Body of pancreas (tissue), 4 donors: Measurements from ENCODE around the gene PRAME. TPM values are rescaled to one million over a fixed set of nuclear protein-coding genes. Genes with fewer than 3 reads are reported as not detected.

ENCODE experiments used
- ATAC-seq: fragments of 150-250 bp; one replicate; pipeline ENCODE4 v1.9.1; 2016
- DNase-seq, 4 donors: peaks; one replicate each; pipeline ENCODE4 v3.0.0-alpha.2; 2019
- H3K27ac ChIP-seq, 4 donors: fragments of 200-600 bp; sonication (generic); 1 replicate in 3 of 4; 2 replicates in 1 of 4; pipeline versions ENCODE4 v1.5.1 to v1.6.1; 2016 to 2019; ENCODE audit warnings: mild to moderate bottlenecking in 1 of 4, mixed read lengths in 1 of 4, moderate library complexity in 1 of 4
- H3K27me3 ChIP-seq, 2 donors: fragments of 200-600 bp; sonication (generic); one replicate each; pipeline ENCODE4 v1.6.0; 2016; ENCODE audit warnings: mild to moderate bottlenecking in 1 of 2
- H3K36me3 ChIP-seq, 2 donors: fragments of 200-600 bp; sonication (generic); replicated peaks in 1 of 2; 2 replicates each; pipeline ENCODE4 v1.5.1; 2016; ENCODE audit warnings: low read depth in 2 of 2; ENCODE audit not compliant: insufficient read depth in 1 of 2
- H3K4me1 ChIP-seq: fragments of 200-600 bp; sonication (generic); one replicate; pipeline ENCODE4 v1.6.0; 2016
- H3K4me3 ChIP-seq, 2 donors: fragments of 200-600 bp; sonication (generic); 1 replicate in 1 of 2; 2 replicates in 1 of 2; pipeline ENCODE4 v1.5.1; 2016 to 2019
- H3K9me3 ChIP-seq, 3 donors: fragments of 200-600 bp; sonication (generic); 1 replicate in 2 of 3; 2 replicates in 1 of 3; pipeline ENCODE4 v1.5.1; 2016
- CTCF ChIP-seq, 7 experiments: fragments of 450-650 bp in 4 of 7; fragments of 200-600 bp in 3 of 7; sonication (generic) in 3 of 7; IDR thresholded peaks; one replicate each; pipeline ENCODE4 v1.5.1; 2016 to 2019; ENCODE audit warnings: antibody characterized with exemption in 7 of 7
- POLR2A ChIP-seq, 3 donors: fragments of 450-650 bp; IDR thresholded peaks; one replicate each; pipeline ENCODE4 v1.6.1; 2016; ENCODE audit warnings: antibody characterized with exemption in 3 of 3, mild to moderate bottlenecking in 2 of 3
- WGBS, 2 donors: methylation state at CpG; one replicate each; pipeline ENCODE4 v1.1.5; 2017; 5-methylcytosine and 5-hydroxymethylcytosine counted together
- intact Hi-C: fragments of 100-400 bp; cut with DNase I; formaldehyde crosslinking; loops from one replicate; pipeline ENCODE4 v1.15.1; 2023
- total RNA-seq, 2 donors: library from RNA; depleted of rRNA; stranded (reverse); fragments of >200 nt; gene quantifications; one replicate each; pipeline ENCODE4 v1.1.0, GENCODE V29; 2016

PRAME gene
- total RNA-seq, 2 donors from 2014 or later: not detected

- TF ChIP-seq CTCF (IDR thresholded peaks at IDR 0.05) (no peak), POLR2A (IDR thresholded peaks at IDR 0.05) (no peak)
- 55 to 63% methylated on average over 8 of the region's 8 CpGs for WGBS, 2 donors
- no peaks in the 10 kb centered on the region for H3K4me1 ChIP-seq
- no peak for ATAC-seq
- no peaks in the 10 kb centered on the region for H3K9me3 ChIP-seq
- intact Hi-C loops: no loop called here
- H3K27me3 ChIP-seq: no peaks in the 10 kb centered on the region
- DNase-seq: no peak
- H3K36me3 ChIP-seq: no peaks in the 10 kb centered on the region
- H3K27ac ChIP-seq: no peak overlapping the region
- H3K4me3 ChIP-seq: no peak overlapping the region
Observed at GRCh38 chr22:22573047-22573889, 14.2 kb upstream of the PRAME start.

- Histone ChIP-seq H3K27ac (no peak overlapping the region), H3K9me3 (no peaks in the 10 kb centered on the region), H3K36me3 (no peaks in the 10 kb centered on the region), H3K27me3 (no peaks in the 10 kb centered on the region), H3K4me1 (no peaks in the 10 kb centered on the region), H3K4me3 (no peak overlapping the region)
- ATAC-seq: no peak
- DNase-seq: no peak
- WGBS, 2 donors: 66 to 71% methylated on average over 2 of the region's 2 CpGs
- intact Hi-C loops: no loop called here
- TF ChIP-seq POLR2A (IDR thresholded peaks at IDR 0.05) (no peak), CTCF (IDR thresholded peaks at IDR 0.05) (no peak)
Observed at GRCh38 chr22:22571862-22572261, 12.8 kb upstream of the PRAME start.

GRCh38 chr22:22571429-22571828 lies 12.4 kb upstream of the PRAME start:
- TF ChIP-seq POLR2A (IDR thresholded peaks at IDR 0.05) (no peak), CTCF (IDR thresholded peaks at IDR 0.05) (no peak)
- 67 to 86% methylated on average over 6 of the region's 6 CpGs for WGBS, 2 donors
- Histone ChIP-seq H3K36me3 (no peaks in the 10 kb centered on the region), H3K27me3 (no peaks in the 10 kb centered on the region), H3K4me1 (no peaks in the 10 kb centered on the region), H3K9me3 (no peaks in the 10 kb centered on the region), H3K4me3 (no peak overlapping the region), H3K27ac (no peak overlapping the region)
- intact Hi-C loops: no loop called here
- no peak for ATAC-seq
- no peak for DNase-seq

- WGBS, 2 donors: 51 to 72% methylated on average over 5 of the region's 5 CpGs
- Histone ChIP-seq H3K27me3 (no peaks in the 10 kb centered on the region), H3K36me3 (no peaks in the 10 kb centered on the region), H3K27ac (no peak overlapping the region), H3K4me1 (no peaks in the 10 kb centered on the region), H3K4me3 (no peak overlapping the region), H3K9me3 (no peaks in the 10 kb centered on the region)
- DNase-seq (no peak), ATAC-seq (no peak)
- TF ChIP-seq POLR2A (IDR thresholded peaks at IDR 0.05): no peak
- TF ChIP-seq CTCF (IDR thresholded peaks at IDR 0.05): no peak
- intact Hi-C loops: no loop called here
Observed at GRCh38 chr22:22569218-22569617, 10.2 kb upstream of the PRAME start.

GRCh38 chr22:22565981-22566380 lies 6.9 kb upstream of the PRAME start:
- Histone ChIP-seq H3K27me3 (no peaks in the 10 kb centered on the region), H3K27ac (no peak overlapping the region), H3K36me3 (no peaks in the 10 kb centered on the region), H3K4me3 (no peak overlapping the region), H3K4me1 (no peaks in the 10 kb centered on the region), H3K9me3 (no peaks in the 10 kb centered on the region)
- 78 to 94% methylated on average over 2 of the region's 2 CpGs for WGBS, 2 donors
- no peak for DNase-seq
- no peak for TF ChIP-seq CTCF (IDR thresholded peaks at IDR 0.05)
- TF ChIP-seq POLR2A (IDR thresholded peaks at IDR 0.05): no peak
- no peak for ATAC-seq
- intact Hi-C loops: no loop called here
